ENCODE data around the gene OASL.

GRCh38 chr12:120982659-120983058 is 56.4 kb downstream of the OASL start:
- TF ChIP-seq POLR2AphosphoS5 (IDR thresholded peaks at IDR 0.05) (no peak), CTCF (IDR thresholded peaks at IDR 0.05; ENCODE audit: poor library complexity, severe bottlenecking) (no peak), EZH2 (IDR thresholded peaks at IDR 0.05; ENCODE audit: borderline replicate concordance, insufficient read depth, low read length, poor library complexity, severe bottlenecking) (no peak), TAF1 (IDR thresholded peaks at IDR 0.05; ENCODE audit: low read depth) (no peak), REST (IDR thresholded peaks at IDR 0.05; ENCODE audit: borderline replicate concordance) (no peak), EP300 (conservative IDR thresholded peaks at IDR 0.05; ENCODE audit: poor library complexity, severe bottlenecking) (no peak), RAD21 (conservative IDR thresholded peaks at IDR 0.05) (no peak), SMC3 (conservative IDR thresholded peaks at IDR 0.05; ENCODE audit: poor library complexity) (no peak)
